ENCODE results near the gene TBC1D14. TPM values are rescaled to one million over a fixed set of nuclear protein-coding genes. Genes with fewer than 3 reads are reported as not detected.

Gene TBC1D14
- total RNA-seq, 2 experiments from 2014 or later = 23.6 to 24.6 TPM

DNA sequence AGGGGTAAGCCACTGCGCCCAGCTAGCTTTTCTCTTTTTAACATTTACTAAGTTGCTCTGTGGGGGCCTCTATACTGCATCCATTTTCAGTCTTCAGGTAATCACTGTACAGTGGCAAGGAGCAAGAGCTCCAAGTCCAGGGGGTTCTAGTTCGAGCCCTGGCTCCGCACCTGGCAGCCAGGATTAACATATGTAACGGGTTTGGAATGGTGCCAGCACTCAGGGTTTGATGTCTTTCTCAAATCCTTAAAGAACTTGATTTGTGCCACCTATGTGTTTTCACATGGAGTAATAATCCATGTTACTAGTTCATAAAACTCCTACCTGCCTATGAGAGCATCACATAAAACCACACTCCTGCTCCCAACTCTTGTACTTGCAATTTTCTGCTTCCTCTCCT lies 153.7 kb downstream of the TBC1D14 start:
- no peaks in the 10 kb centered on the region for H3K27me3 Mint-ChIP-seq (ENCODE audit: low read depth)
- H3K36me3 Mint-ChIP-seq (ENCODE audit: low read depth) = peaks cover 47% of the 10 kb centered on the region
- CTCF ChIA-PET = interaction anchor here (1.2 to 12.8 kb wide), 2 partner anchors 14 to 20 kb away, joined by 3 to 155 read pairs; partner anchors contain the start of gene TADA2B
- DNase-seq = no peak
- H3K9me3 Mint-ChIP-seq = no peaks in the 10 kb centered on the region
- intact Hi-C loops (cut with micrococcal nuclease) = no loop called here
- peaks cover 32% of the 10 kb centered on the region for H3K4me1 Mint-ChIP-seq (ENCODE audit: low read depth)
- H3K4me3 Mint-ChIP-seq = no peak overlapping the region
- H3K27ac Mint-ChIP-seq = peak overlapping the region; percentile 2

DNA sequence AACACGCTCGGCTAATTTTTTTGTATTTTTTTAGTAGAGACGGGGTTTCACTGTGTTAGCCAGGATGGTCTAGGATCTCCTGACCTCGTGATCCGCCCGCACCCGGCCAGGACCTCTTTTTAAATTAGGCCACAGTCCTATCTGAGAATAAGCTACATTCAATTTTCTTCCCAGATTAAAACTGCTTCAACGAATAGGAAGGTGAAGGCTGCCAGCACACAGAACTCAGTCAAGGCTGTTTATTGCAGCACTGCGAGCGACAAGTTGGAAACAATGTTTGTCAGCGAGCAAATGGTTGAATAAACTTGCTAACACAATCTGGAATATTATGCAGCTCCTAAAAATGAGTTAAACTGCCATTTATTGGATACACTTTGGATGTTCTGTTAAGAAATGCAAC lies 156.4 kb downstream of the TBC1D14 start:
- Mint-ChIP-seq H3K4me1 (ENCODE audit: low read depth) (peaks cover 39% of the 10 kb centered on the region), H3K36me3 (ENCODE audit: low read depth) (peaks cover 37% of the 10 kb centered on the region), H3K27ac (no peak overlapping the region), H3K4me3 (peak overlapping the region; percentile 96), H3K27me3 (ENCODE audit: low read depth) (no peaks in the 10 kb centered on the region), H3K9me3 (no peaks in the 10 kb centered on the region)
- no peak for DNase-seq
- intact Hi-C loops (cut with micrococcal nuclease) = no loop called here
- CTCF ChIA-PET = interaction anchor here (0.7 to 12.8 kb wide), 6 partner anchors 9 to 92 kb away, joined by 3 to 155 read pairs (median 4); partner anchors contain the start of gene TADA2B

DNA sequence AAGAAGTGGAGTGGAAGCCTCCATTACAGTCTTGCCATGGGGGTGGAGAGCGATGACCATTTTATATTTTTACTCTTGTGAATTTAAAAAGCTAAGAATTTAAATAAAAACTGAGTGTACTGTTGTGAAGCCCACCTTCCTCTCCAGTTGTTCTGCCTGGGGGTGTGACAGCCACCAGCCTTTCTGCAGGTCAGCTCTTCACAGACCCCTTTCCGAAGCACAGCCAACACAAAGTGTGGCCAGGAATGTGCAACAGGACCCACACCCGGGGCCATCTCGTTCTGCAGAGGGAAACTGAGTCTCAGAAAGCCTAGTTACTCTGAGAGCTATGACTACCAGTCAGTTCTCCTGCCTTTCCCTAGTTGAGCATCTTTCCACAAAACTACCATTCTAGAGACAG lies 156.9 kb downstream of the TBC1D14 start:
- peaks cover 32% of the 10 kb centered on the region for H3K36me3 Mint-ChIP-seq (ENCODE audit: low read depth)
- CTCF ChIA-PET = interaction anchor here (0.7 to 12.8 kb wide), 8 partner anchors 9 to 365 kb away, joined by 3 to 155 read pairs (median 3); partner anchors contain the start of gene TADA2B
- peaks cover 39% of the 10 kb centered on the region for H3K4me1 Mint-ChIP-seq (ENCODE audit: low read depth)
- H3K9me3 Mint-ChIP-seq = no peaks in the 10 kb centered on the region
- intact Hi-C loops (cut with micrococcal nuclease) = no loop called here
- DNase-seq = no peak
- peak overlapping the region; percentile 87 for H3K27ac Mint-ChIP-seq
- H3K4me3 Mint-ChIP-seq = peak overlapping the region; percentile 96
- H3K27me3 Mint-ChIP-seq (ENCODE audit: low read depth) = no peaks in the 10 kb centered on the region

DNA sequence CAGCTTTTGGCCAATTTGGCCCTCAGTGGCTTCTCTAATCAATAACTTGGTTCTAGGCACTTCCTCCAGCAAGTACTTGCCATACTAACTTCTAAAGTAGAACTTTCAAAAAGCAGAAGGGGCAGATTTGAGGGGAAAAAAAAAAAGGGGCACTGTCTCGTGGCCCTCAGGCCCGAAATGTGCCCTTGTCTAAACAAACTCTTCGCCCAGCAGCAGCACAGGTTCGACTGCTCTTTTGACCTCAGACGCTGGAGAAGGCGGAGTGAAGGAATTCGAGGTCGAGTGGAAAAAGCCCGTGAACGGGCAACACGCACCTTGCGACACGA lies 157.5 kb downstream of the TBC1D14 start:
- intact Hi-C loops (cut with micrococcal nuclease) = no loop called here
- CTCF ChIA-PET = interaction anchor here (0.7 to 12.8 kb wide), 7 partner anchors 10 to 365 kb away, joined by 3 to 155 read pairs (median 3); partner anchors contain the start of gene TADA2B
- no peaks in the 10 kb centered on the region for H3K9me3 Mint-ChIP-seq
- H3K36me3 Mint-ChIP-seq (ENCODE audit: low read depth) = peaks cover 29% of the 10 kb centered on the region
- peaks cover 39% of the 10 kb centered on the region for H3K4me1 Mint-ChIP-seq (ENCODE audit: low read depth)
- no peak for DNase-seq
- peak overlapping the region; percentile 96 for H3K4me3 Mint-ChIP-seq
- peak overlapping the region; percentile 87 for H3K27ac Mint-ChIP-seq
- H3K27me3 Mint-ChIP-seq (ENCODE audit: low read depth) = no peaks in the 10 kb centered on the region

DNA sequence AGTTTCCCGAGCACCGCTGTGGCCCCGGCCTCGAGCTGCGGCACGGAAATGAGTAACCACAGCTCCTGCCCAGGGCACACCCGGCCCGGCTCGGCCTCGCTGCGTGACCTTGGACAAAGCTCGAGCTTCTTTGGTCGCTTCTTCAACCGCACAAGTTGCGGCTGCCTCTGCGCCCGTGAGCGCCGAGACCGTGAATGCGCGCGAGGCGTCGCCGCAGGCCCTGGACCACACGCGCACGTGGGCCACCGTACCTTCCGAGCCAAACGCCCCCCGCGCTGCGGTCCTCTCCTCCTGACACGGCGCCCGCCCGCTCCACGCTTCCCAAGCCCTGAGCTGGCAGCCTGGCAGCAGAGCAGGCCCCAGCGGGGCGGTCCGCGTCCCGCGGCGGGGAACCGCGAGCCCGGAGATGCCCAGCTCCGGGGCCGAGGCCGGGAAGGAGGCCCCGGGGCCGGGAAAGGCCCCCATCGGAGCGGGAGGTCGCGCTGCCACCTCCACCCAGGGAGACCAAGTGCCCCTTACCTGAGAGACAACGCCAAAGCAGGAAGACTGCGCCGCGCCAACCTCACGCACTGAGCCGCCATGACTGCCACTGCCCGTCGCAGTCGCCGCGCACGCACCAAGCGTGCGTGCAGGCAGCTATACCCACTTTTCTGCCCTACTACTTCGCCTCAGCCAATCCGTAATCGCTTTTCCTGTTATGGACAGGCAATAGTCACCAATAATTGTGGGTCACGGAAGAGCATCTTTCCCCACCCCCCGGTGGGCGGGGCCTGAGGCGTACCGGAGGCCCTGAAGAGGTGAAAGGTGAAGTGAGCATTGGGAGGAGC lies 158.0 kb downstream of the TBC1D14 start, which contains the start of gene GRPEL1:
Gene GRPEL1, minus strand, starts transcription at position 613 of the 827 bp plus-strand sequence. Its CDS starts 32 bp downstream, at position 581.
- CTCF ChIA-PET = interaction anchor here (0.6 to 12.8 kb wide), 9 partner anchors 16 to 559 kb away, joined by 3 to 155 read pairs (median 7); partner anchors contain the start of genes TADA2B and TBC1D14
- peaks cover 26% of the 10 kb centered on the region for H3K36me3 Mint-ChIP-seq (ENCODE audit: low read depth)
- H3K4me3 Mint-ChIP-seq = peak within 1 kb of the TSS; percentile 96
- peak within 1 kb of the TSS; percentile 89 for H3K27ac Mint-ChIP-seq
- no peaks in the 10 kb centered on the region for H3K27me3 Mint-ChIP-seq (ENCODE audit: low read depth)
- H3K4me1 Mint-ChIP-seq (ENCODE audit: low read depth) = peaks cover 39% of the 10 kb centered on the region
- intact Hi-C loops (cut with micrococcal nuclease) = loop anchor here (1.0 kb wide), 10 partner anchors 24 to 492 kb away; partner anchors contain the start of genes BLOC1S4, MAN2B2, TADA2B and TBC1D14
- peak; percentile 100 for DNase-seq
- H3K9me3 Mint-ChIP-seq = no peaks in the 10 kb centered on the region

DNA sequence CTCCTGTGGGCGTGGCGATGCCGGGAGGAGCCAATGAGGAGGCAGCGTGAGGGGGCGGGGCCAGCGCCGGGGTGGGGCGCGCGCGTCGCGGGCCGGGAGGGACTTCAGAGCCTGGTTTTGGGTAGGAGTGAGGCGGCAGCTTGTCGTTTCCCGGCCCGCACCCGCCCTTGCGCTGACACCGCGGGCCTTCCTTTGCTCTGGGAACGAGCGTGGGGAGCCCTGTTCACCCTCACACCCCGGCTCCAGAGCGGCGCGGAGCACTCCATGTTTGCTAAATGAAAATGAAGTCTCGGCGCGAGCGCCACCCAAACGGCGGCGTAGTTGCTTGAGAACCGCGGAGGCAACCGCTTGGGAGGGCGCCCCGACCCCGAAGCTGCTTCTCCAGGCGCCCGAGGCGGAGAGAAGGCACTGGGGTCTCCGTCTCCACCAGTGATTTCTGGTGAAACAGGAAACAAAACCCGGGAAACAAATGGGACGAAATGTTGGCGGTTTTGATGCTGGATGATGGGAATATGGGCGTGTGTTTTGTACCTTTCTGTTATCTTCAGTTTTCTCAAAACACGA lies 158.7 kb downstream of the TBC1D14 start:
- Mint-ChIP-seq H3K36me3 (ENCODE audit: low read depth) (peaks cover 21% of the 10 kb centered on the region), H3K4me3 (peak overlapping the region; percentile 96), H3K9me3 (no peaks in the 10 kb centered on the region), H3K27ac (peak overlapping the region; percentile 89), H3K4me1 (ENCODE audit: low read depth) (peaks cover 39% of the 10 kb centered on the region), H3K27me3 (ENCODE audit: low read depth) (no peaks in the 10 kb centered on the region)
- intact Hi-C loops (cut with micrococcal nuclease) = loop anchor here (1.0 kb wide), 10 partner anchors 25 to 493 kb away; partner anchors contain the start of genes BLOC1S4, MAN2B2, TADA2B and TBC1D14
- CTCF ChIA-PET = interaction anchor here (1.2 to 12.8 kb wide), 8 partner anchors 15 to 168 kb away, joined by 4 to 155 read pairs (median 24); partner anchors contain the start of genes TADA2B and TBC1D14
- no peak for DNase-seq

DNA sequence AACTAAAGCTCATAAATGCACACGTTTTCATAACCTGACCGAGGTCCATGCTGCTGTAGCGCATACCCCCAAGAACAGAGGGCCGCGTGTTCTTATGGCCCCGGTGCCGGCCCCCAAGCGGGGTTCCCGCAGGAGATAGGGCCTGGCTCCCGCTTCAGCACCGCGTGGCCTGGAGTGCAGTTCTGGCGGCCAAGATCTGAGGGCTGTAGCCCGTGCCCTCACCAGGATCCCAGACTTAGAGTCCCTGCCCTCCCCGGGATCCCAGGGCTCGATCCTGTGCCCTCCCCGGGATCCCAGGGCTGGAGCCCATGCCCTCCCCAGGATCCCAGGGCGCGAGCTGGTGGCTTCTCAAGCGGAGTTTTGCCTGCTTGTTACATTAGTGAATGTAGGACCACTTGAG lies 159.3 kb downstream of the TBC1D14 start:
- H3K27ac Mint-ChIP-seq = peak overlapping the region; percentile 89
- H3K9me3 Mint-ChIP-seq = no peaks in the 10 kb centered on the region
- H3K36me3 Mint-ChIP-seq (ENCODE audit: low read depth) = peaks cover 19% of the 10 kb centered on the region
- peaks cover 37% of the 10 kb centered on the region for H3K4me1 Mint-ChIP-seq (ENCODE audit: low read depth)
- no peaks in the 10 kb centered on the region for H3K27me3 Mint-ChIP-seq (ENCODE audit: low read depth)
- peak overlapping the region; percentile 96 for H3K4me3 Mint-ChIP-seq
- intact Hi-C loops (cut with micrococcal nuclease) = loop anchor here (1.0 kb wide), 10 partner anchors 26 to 494 kb away; partner anchors contain the start of genes BLOC1S4, MAN2B2, TADA2B and TBC1D14
- peak; percentile 21 for DNase-seq
- CTCF ChIA-PET = interaction anchor here (0.6 to 12.8 kb wide), 14 partner anchors 9 to 495 kb away, joined by 3 to 155 read pairs (median 6); partner anchors contain the start of genes TADA2B and TBC1D14

DNA sequence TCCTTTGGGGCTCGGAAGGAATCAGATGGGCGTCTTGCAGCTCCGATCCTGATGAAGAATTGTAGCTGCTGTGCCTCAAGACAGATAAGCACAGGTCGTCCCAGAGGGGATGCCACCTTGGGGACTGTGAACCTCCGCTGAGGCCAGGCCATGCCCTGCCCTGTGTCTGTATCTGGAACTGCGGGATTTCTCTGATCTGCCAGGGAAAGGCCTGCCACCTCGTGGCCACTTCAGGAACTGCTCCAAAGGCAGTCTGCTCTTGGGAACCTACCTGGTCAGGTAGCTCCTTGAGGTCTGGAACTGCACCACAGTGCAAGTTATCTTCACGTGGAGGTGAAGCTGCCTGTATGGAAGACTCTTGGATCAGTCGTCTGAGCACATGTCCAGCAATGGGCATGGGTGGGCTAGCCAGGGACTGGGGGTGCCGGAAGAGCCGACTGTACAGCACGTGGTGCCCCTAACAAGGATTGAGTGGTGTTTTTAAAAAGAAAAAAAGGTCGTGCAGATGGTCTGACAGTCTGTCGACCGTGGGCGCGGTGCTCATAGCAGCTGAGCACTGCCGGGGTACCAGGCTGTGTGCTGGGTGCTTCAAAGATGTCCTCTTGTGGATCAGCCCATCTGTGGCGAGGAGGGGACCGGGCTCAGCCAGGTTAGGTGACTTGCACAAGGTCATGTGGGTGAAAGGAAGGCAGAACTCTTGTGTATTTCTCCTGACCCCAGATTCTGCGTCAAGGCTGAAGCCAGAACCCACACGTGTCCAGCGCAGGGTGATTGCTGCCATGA lies 161.3 kb downstream of the TBC1D14 start:
- intact Hi-C loops (cut with micrococcal nuclease) = loop anchor here (1.0 kb wide), 2 partner anchors 179 to 351 kb away; no protein-coding TSS in a partner anchor
- H3K4me3 Mint-ChIP-seq = no peak overlapping the region
- peaks cover 8% of the 10 kb centered on the region for H3K36me3 Mint-ChIP-seq (ENCODE audit: low read depth)
- H3K9me3 Mint-ChIP-seq = no peaks in the 10 kb centered on the region
- CTCF ChIA-PET = interaction anchor here (0.6 to 12.8 kb wide), 32 partner anchors 9 to 414 kb away, joined by 3 to 155 read pairs (median 4); partner anchors contain the start of genes TADA2B and TBC1D14
- H3K27ac Mint-ChIP-seq = no peak overlapping the region
- H3K27me3 Mint-ChIP-seq (ENCODE audit: low read depth) = no peaks in the 10 kb centered on the region
- peaks cover 26% of the 10 kb centered on the region for H3K4me1 Mint-ChIP-seq (ENCODE audit: low read depth)
- peak; percentile 93 for DNase-seq

DNA sequence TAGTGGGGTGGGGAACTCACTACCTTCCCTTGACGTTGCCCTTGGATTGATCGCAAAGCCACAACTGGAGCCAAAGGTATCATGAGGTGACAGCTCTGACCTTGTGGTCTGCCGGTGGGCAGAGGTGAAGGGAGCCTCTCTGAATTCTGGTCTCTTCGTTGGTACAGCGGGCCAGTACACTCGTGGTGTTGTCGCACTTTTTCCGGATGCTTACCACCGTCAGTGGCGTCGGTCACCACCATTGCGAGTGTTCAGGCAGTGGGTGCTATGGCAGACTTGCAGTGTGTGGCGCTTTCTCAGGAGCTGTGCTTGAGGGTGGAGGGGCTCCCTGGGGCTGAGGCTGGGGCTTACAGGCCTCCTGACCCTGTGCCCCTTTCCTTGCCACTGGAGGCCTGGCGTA lies 163.4 kb downstream of the TBC1D14 start:
- DNase-seq = no peak
- H3K36me3 Mint-ChIP-seq (ENCODE audit: low read depth) = no peaks in the 10 kb centered on the region
- no peak overlapping the region for H3K4me3 Mint-ChIP-seq
- no peak overlapping the region for H3K27ac Mint-ChIP-seq
- CTCF ChIA-PET = interaction anchor here (0.6 to 12.8 kb wide), 4 partner anchors 29 to 356 kb away, joined by 3 to 155 read pairs (median 3); partner anchors contain the start of gene TADA2B
- no peaks in the 10 kb centered on the region for H3K27me3 Mint-ChIP-seq (ENCODE audit: low read depth)
- intact Hi-C loops (cut with micrococcal nuclease) = no loop called here
- H3K9me3 Mint-ChIP-seq = no peaks in the 10 kb centered on the region
- H3K4me1 Mint-ChIP-seq (ENCODE audit: low read depth) = peaks cover 14% of the 10 kb centered on the region

DNA sequence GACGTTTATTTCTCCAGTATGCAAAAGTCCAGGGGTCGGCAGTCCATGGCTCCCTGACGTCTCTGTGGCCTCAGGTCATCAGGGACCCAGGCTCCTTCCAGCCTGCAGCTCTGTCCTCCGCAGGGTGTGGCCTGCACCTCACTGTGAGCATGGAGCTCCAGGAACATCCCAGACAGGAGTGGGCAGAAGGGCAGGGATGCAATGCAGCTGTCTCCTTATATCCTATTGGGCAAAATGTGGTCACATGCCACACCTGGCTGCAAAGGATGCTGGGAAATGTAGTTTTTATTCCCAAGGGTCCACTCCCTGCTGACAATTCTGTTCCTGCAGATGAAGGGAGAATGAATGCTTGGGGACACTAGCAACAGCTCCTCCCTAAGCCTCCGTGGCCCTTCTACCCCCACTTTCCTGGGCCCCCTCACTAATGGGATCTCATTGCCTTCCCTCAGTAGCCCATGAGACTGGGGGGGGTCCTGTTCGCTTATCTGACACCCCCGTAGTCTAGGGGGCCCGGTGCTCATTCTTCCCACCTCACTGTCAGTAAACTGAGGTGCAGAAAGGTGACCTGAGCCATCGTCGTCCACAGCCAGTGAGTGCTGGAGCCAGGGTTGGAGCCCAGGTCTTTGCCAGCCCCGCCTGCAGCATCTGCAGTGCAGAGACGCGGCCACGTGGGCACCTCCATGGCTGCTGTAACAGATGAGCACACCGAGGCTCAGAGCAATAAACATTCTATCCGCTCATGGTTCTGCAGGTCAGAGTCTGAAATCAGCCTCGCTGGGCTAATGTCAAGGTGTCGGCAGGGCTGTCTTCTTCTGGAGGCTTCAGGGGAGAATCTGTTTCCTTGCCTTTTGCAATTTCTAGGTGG lies 164.1 kb downstream of the TBC1D14 start:
- Mint-ChIP-seq H3K27me3 (ENCODE audit: low read depth) (no peaks in the 10 kb centered on the region), H3K9me3 (no peaks in the 10 kb centered on the region), H3K4me3 (no peak overlapping the region), H3K4me1 (ENCODE audit: low read depth) (peaks cover 11% of the 10 kb centered on the region), H3K36me3 (ENCODE audit: low read depth) (no peaks in the 10 kb centered on the region), H3K27ac (no peak overlapping the region)
- intact Hi-C loops (cut with micrococcal nuclease) = no loop called here
- CTCF ChIA-PET = interaction anchor here (0.6 to 12.8 kb wide), 2 partner anchors 30 to 357 kb away, joined by 3 to 155 read pairs; partner anchors contain the start of gene TADA2B
- peak; percentile 34 for DNase-seq

DNA sequence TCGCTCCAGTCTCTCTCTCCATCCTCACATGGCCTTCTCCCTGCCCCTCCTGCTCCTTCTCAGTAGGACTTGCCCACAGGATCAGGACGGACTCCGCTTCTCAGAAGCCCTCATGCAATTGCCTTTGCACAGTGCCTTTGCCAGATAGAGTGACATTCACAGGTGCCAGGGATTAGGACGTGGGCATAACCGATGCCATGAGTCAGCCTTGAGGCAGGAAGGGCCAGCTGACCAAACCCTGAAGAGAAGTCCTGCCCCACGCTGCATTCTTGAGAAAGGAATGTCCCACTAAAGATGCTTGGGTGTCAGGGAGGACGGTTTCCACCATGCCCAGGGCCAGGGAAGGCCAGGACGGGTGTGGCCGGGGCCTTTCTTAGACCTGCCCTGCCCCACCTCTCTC lies 164.8 kb downstream of the TBC1D14 start:
- no peak for DNase-seq
- H3K4me1 Mint-ChIP-seq (ENCODE audit: low read depth) = peaks cover 8% of the 10 kb centered on the region
- no peak overlapping the region for H3K27ac Mint-ChIP-seq
- no peaks in the 10 kb centered on the region for H3K27me3 Mint-ChIP-seq (ENCODE audit: low read depth)
- no peak overlapping the region for H3K4me3 Mint-ChIP-seq
- no peaks in the 10 kb centered on the region for H3K9me3 Mint-ChIP-seq
- H3K36me3 Mint-ChIP-seq (ENCODE audit: low read depth) = no peaks in the 10 kb centered on the region
- intact Hi-C loops (cut with micrococcal nuclease) = no loop called here
- CTCF ChIA-PET = no interaction called here
